ENCODE results near the gene SUSD1.
"Not testable (repeated sequence)": the region's sequence is repeated elsewhere in the genome, so short reads cannot be mapped to it uniquely, and the experiment has no call there.

Gene SUSD1

DNA sequence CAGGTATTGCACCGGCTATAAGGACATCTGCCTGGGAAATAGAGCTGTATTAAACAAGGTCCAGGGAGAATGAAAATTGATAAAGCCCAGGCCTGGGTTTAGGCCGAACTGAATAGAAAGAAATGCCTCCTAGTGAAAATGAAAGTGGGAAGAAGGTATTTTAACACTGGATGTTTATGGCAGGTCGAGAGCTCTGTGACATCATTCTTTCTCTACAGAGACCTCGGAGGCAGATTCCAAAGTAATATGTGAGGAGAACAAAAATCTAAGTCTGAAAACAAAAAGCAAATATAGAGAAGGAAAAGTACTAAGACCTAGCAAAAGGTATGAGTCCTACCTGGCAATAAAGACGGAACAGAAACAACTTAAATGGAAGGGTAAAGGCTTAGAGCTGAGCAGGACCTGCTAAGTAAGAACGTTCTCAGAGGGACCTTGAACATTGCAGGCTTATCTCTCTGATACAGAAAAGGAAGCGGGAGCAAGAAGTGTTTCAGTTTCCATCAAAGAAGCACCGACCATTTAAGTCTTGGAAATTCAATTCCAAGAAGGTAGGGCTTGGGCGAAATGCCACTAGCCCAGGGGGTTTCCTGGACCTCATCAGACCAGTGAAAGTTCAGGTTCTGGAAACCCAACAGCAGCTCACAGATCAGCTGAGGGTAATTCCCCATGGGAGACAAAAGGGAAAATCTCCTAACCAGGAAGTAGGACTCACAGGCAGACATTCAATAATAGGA is 80.0 kb downstream of the SUSD1 start:
- DNase-seq, result no peak

- no peak for DNase-seq
These were observed 80.9 kb downstream of the SUSD1 start for GRCh38 chr9:112094241-112094640.

DNA sequence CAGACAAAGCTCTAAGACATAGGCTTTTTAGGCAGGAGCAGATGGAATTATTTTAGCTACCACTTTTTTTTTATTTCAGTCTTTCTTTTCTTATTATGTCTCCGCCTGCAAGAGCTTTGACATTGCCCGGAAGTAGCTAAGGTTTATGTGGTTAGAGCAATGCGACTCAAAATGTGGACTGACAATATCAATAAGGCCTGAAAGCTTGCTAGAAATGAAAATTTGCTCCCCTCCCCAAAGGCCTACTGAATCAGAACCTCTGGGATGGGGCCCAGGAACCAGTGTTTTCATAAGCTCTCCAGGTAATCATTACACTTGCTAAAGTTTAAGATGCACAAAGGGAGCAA is 81.3 kb downstream of the SUSD1 start:
- DNase-seq, result no peak

GRCh38 chr9:112093147-112093869 is 81.8 kb downstream of the SUSD1 start:
- DNase-seq, result no peak

DNA sequence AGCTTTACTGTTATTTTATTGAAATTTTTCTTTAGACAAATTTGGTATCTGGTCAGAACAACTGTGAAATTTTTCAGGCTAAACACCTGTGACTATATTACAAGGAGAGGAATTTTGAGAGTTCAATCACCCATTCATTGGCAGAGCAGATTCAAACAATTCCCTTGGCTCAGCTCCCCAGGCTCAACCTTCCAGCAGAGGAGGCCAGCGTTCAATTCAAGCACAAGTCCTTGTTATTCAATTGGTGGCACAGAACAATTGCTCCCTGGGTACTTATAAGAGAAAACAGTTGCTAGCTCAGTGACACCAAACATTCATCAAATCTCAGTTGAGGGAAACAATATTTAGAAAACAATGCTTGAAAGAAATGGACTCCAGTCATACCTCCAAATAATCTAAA is 83.3 kb downstream of the SUSD1 start:
- no peak for DNase-seq

- DNase-seq, result no peak
These were observed 87.6 kb downstream of the SUSD1 start for GRCh38 chr9:112087506-112087905.

DNA sequence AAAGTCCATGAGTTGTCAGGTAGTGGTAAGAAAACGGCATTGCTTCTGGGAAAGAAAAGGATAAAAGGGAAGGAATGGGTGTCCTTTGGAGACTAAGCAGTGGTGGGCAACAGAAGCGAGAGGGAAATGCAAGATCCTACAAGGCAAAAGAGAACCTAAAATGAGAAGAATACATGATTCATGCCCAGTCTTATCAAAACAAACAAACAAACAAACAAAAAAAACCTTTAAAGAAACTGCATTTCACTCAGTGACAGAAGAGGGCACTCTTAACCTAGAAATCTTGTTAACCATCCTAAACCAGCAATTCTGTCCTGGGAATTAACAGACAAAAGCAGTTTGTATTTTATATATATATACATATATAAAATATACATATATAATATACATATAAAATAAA is 88.5 kb downstream of the SUSD1 start:
- no peak for DNase-seq

GRCh38 chr9:112084907-112085306 is 90.2 kb downstream of the SUSD1 start:
- no peak for DNase-seq

GRCh38 chr9:112084334-112084733 is 90.8 kb downstream of the SUSD1 start:
- no peak for DNase-seq

DNA sequence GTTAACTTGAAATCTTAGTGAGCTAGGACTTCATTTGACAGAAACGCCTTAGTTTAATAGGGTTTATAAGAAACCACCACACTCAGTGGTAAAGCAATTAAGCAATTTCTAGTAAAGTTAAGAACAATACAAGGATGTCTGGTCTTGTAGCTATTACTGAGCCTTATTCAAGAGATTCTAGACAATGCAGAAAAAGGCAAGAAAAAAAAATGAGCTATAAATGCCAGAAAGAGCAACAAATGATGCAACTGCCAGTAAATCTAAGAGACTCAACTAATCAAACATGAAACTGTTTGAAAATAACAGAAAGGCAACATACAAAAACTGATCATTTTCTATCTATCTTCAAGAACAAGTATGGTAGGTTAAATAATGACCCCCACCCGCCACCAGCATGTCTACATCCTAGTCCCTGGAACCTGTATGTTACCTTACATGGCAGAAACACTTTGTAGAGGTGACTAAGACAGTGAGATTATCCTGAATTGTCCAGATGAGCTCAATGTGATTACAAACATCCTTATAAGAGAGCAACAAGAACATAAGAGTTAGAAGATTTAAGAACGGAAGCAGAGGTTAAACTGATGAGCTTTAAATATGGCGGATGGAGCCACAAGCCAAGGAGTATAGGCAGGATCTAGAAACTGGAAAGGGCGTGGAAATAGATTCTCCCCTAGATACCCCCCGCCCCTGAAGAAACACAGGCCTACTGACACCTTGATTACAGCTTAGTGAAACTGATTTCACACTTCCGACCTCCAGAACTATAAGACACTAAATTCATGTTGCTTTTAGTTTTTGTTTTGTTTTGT is 93.0 kb downstream of the SUSD1 start:
- no peak for DNase-seq

- no peak for DNase-seq
These were observed 94.1 kb downstream of the SUSD1 start for GRCh38 chr9:112080831-112081542.

- DNase-seq, result no peak
These were observed 96.7 kb downstream of the SUSD1 start for GRCh38 chr9:112078432-112078831.

DNA sequence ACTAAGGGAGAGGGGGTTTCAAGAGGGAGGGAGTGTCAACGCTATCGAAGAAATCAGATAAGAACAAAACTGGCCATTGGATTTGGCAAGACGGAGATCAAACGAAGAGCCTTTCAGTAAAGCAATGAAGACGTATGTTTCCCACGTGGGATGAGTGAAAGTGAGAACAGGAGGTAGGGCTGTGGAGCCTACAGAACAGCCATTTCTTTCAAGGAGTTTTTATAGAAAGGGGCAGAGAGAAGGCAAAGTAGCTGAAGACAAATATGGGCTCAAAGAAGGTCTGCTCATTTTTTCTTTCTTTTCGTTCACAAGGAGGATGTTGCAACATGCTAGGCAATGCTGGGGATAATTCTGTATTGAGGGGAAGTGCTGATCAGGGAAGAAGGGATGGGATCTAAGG is 98.3 kb downstream of the SUSD1 start:
- no peak for DNase-seq

DNA sequence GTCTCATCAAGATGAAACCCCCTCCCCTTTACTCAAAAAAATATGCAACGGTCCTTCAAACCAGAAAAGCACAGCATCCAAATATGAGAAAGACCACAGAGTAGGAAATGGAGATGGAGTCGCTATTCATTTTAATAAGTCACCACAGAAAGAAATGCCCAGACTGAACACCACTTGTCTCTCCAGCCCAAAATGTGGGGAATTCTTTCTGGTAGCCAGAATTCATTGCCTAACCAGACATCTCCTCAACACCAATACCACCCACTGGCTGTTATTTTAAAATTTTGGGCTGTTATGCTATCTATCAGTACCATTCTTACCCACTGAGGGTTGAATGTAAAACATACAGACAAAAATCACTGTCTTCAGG is 100.1 kb downstream of the SUSD1 start:
- no peak for DNase-seq

GRCh38 chr9:112074250-112075008 is 100.7 kb downstream of the SUSD1 start:
- DNase-seq, result no peak

DNA sequence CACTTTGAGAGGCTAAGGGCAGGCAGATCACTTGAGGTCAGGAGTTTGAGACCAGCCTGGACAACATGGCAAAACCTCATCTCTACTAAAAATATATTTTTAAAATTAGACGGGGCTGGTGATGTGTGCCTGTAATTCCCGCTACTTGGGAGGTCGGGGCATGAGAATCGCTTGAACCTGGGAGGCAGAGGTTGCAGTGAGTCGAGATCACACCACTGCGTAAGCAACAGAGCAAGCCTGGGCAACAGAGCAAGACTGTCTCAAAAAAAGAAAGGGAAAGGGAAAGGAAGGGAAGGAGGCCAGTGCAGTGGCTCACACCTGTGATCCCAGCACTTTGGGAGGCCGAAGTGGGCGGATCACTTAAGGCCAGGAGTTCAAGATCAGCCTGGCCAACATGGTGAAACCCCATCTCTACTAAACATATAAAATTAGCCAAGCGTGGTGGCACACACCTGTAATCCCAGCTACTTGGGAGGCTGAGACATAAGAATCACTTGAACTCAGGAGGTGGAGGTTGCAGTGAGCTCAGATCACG is 101.4 kb downstream of the SUSD1 start:
- DNase-seq, result not testable (repeated sequence)

GRCh38 chr9:112072721-112073638 is 102.1 kb downstream of the SUSD1 start:
- DNase-seq, result no peak

- no peak for DNase-seq
These were observed 105.6 kb downstream of the SUSD1 start for GRCh38 chr9:112069318-112070169.

- no peak for DNase-seq
These were observed 109.1 kb downstream of the SUSD1 start for GRCh38 chr9:112065806-112066606.

Data from NCI-H187 treated with DMSO at 0.1 percent for 48 hours (cell line).